GM12878 (cell line): ENCODE results near the gene TAC3. TPM values are rescaled to one million over a fixed set of nuclear protein-coding genes. Genes with fewer than 3 reads are reported as not detected.

Experiments
- BHLHE40 ChIP-seq, 2 experiments: fragments of 450-650 bp in 1 of 2; IDR thresholded peaks; 2 replicates each; pipeline ENCODE4 v1.6.1; 2011 to 2017; ENCODE audit warnings: low read depth in 2 of 2, borderline replicate concordance in 1 of 2, improper control_type of control experiment in 1 of 2, low read length in 1 of 2, mild to moderate bottlenecking in 1 of 2
- E2F8 ChIP-seq: fragments of 450-650 bp; IDR thresholded peaks from 2 replicates; pipeline ENCODE4 v1.6.1; 2018; ENCODE audit warnings: mild to moderate bottlenecking, low read depth, moderate library complexity; ENCODE audit not compliant: partially characterized antibody
- EED ChIP-seq: sonication (generic); IDR thresholded peaks from 2 replicates; pipeline ENCODE4 v1.6.1; 2016; ENCODE audit warnings: antibody characterized with exemption, low read depth
- RAD21 ChIP-seq: IDR thresholded peaks from 2 replicates; pipeline ENCODE4 v1.6.1; 2011; ENCODE audit warnings: mild to moderate bottlenecking, low read depth, low read length, moderate library complexity; ENCODE audit not compliant: insufficient read depth
- RAD51 ChIP-seq: fragments of 450-650 bp; IDR thresholded peaks from 2 replicates; pipeline ENCODE4 v1.6.1; 2016; ENCODE audit warnings: moderate library complexity, mild to moderate bottlenecking, inconsistent platforms
- SMAD1 ChIP-seq: fragments of 450-650 bp; IDR thresholded peaks from 2 replicates; pipeline ENCODE4 v1.6.1; 2018; ENCODE audit warnings: mild to moderate bottlenecking, low read depth; ENCODE audit not compliant: partially characterized antibody
- SMAD5 ChIP-seq: IDR thresholded peaks from 2 replicates; pipeline ENCODE4 v1.6.1; 2016; ENCODE audit warnings: antibody characterized with exemption, low read depth
- STAT1 ChIP-seq: fragments of 450-650 bp; conservative IDR thresholded peaks from 2 replicates; pipeline ENCODE4 v1.6.1; 2014; ENCODE audit warnings: antibody characterized with exemption, mild to moderate bottlenecking
- ZBED1 ChIP-seq: IDR thresholded peaks from 2 replicates; pipeline ENCODE4 v1.6.1; 2016; ENCODE audit warnings: borderline replicate concordance
- ZBTB11 ChIP-seq: fragments of 450-650 bp; formaldehyde crosslinking; IDR thresholded peaks from 2 replicates; pipeline ENCODE4 v1.5.0; 2022; ENCODE audit warnings: mild to moderate bottlenecking, missing genetic modification characterization
- ZBTB4 ChIP-seq: fragments of 450-650 bp; formaldehyde crosslinking; IDR thresholded peaks from 2 replicates; pipeline ENCODE4 v1.4.0; 2022; ENCODE audit warnings: mild to moderate bottlenecking, moderate library complexity
- polyA plus RNA-seq, 11 experiments: library from polyadenylated mRNA; depleted of rRNA in 4 of 11; unstranded in 6 of 11; stranded (reverse) in 5 of 11; fragments of >200 nt; fragmentation: Nextera tagmentation in 4 of 11; fragmentation: Illumina TruSeq in 1 of 11; extraction: Ambion mirVana in 4 of 11; extraction: Trizol in 1 of 11; gene quantifications; 1 replicate in 1 of 11; 2 replicates in 10 of 11; pipeline versions ENCODE4 v1.2.1 to v1.2.3, GENCODE V29; 2011 to 2016; ENCODE audit warnings: inconsistent platforms in 2 of 11, missing spikeins in 2 of 11, low read depth in 1 of 11
- total RNA-seq, 4 experiments: library from RNA; depleted of rRNA in 3 of 4; stranded (reverse); fragments of >200 nt in 3 of 4; fragmentation: Illumina TruSeq in 1 of 4; extraction: Trizol in 1 of 4; gene quantifications; 2 replicates each; pipeline versions ENCODE4 v1.2.1 to v1.2.3, GENCODE V29; 2013 to 2021
- TF ChIP-seq, protein P1 (sequence below): fragments of 450-650 bp; conservative IDR thresholded peaks from 2 replicates; pipeline ENCODE4 v1.6.1; 2017; ENCODE audit warnings: mild to moderate bottlenecking, moderate library complexity

TAC3 gene
- total and polyA plus RNA-seq, 10 of the 15 experiments (the other 5 are each of a cell fraction or from before 2014, with no cell fraction given), result 0.11 to 0.18 (median 0.13) TPM; not detected in 7

DNA sequence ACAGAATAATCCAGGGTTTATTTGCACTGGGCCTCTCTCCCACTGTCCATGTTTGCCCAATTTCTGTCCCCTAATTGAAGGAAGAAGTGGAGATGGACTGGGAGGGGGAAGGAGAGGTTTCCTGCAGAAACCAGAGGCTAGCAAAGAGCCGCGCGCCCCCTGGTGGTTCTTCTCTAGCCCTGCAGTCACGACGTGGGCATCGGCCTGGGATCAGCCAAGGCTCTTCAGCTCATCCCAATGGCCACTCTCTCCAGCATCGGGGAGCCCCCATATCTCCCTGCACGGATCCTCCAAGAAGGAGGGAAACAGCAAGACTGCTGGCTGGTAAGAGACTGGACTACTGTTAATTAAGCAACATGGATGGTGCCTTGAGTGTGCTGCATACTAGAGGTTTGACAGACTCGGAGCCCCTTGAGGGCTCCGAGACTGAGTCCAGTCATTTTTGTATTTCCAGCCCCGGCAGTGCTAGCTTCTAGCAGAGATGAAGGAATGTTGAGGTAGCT is 28.7 kb downstream of the TAC3 start (continued):
- TF ChIP-seq E2F8 (no peak), RAD51 (no peak), SMAD5 (no peak), SMAD1 (no peak), RAD21 (peak; percentile 88), ZBED1 (no peak), ZBTB11 (CRISPR knock-in tag) (no peak), STAT1 (no peak), EED (peak; percentile 50; the same call in 1 of the 2 replicates), ZBTB4 (no peak), BHLHE40 (IDR thresholded peaks at IDR 0.05; ENCODE audit: borderline replicate concordance in 1 of 2, low read depth in 2 of 2, low read length in 1 of 2) (0 out of 4 replicates have a peak, but pooled peaks of 1 of the 2 experiments have one; percentile 9)
- TF ChIP-seq, protein P1, sequence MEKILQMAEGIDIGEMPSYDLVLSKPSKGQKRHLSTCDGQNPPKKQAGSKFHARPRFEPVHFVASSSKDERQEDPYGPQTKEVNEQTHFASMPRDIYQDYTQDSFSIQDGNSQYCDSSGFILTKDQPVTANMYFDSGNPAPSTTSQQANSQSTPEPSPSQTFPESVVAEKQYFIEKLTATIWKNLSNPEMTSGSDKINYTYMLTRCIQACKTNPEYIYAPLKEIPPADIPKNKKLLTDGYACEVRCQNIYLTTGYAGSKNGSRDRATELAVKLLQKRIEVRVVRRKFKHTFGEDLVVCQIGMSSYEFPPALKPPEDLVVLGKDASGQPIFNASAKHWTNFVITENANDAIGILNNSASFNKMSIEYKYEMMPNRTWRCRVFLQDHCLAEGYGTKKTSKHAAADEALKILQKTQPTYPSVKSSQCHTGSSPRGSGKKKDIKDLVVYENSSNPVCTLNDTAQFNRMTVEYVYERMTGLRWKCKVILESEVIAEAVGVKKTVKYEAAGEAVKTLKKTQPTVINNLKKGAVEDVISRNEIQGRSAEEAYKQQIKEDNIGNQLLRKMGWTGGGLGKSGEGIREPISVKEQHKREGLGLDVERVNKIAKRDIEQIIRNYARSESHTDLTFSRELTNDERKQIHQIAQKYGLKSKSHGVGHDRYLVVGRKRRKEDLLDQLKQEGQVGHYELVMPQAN, result no peak
